ENCODE results near the gene ARRB1. TPM values are rescaled to one million over a fixed set of nuclear protein-coding genes. Genes with fewer than 3 reads are reported as not detected.

The ARRB1 gene
- total and polyA plus RNA-seq, 10 of the 15 experiments (the other 5 are each of a cell fraction or from before 2014, with no cell fraction given), result 0.39 to 12.9 (median 1.7) TPM

- Histone ChIP-seq H3K9me3 (replicated peaks; ENCODE audit: control insufficient read depth, insufficient read depth, low read length) (no peaks in the 10 kb centered on the region), H2AFZ (ENCODE audit: control insufficient read depth, low read depth, low read length) (no peak overlapping the region), H4K20me1 (ENCODE audit: control insufficient read depth, insufficient read depth) (no peaks in the 10 kb centered on the region), H3K79me2 (ENCODE audit: control insufficient read depth, insufficient read depth, low read length) (peaks cover 2% of the 10 kb centered on the region), H3K27me3 (replicated peaks in 1 of 2; ENCODE audit: control insufficient read depth in 2 of 2, insufficient read depth in 2 of 2, low read length in 1 of 2) (no peaks in the 10 kb centered on the region), H3K4me1 (ENCODE audit: control insufficient read depth, insufficient read depth, low read length) (peaks cover 16% of the 10 kb centered on the region), H3K27ac (ENCODE audit: control insufficient read depth, insufficient read depth) (no peak overlapping the region), H3K9ac (ENCODE audit: control insufficient read depth, insufficient read depth, low read length) (no peak overlapping the region), H3K4me2 (ENCODE audit: control insufficient read depth, insufficient read depth) (no peak overlapping the region), H3K4me3 (no peak overlapping the region), H3K36me3 (ENCODE audit: control insufficient read depth in 2 of 2, insufficient read depth in 2 of 2, low read length in 1 of 2) (no peaks in the 10 kb centered on the region)
- TF ChIP-seq EZH2 (IDR thresholded peaks at IDR 0.05; ENCODE audit: borderline replicate concordance, control insufficient read depth, low read depth, low read length) (no peak), FOS (IDR thresholded peaks at IDR 0.05; ENCODE audit: borderline replicate concordance, extremely low read depth, insufficient read length) (no peak), E4F1 (IDR thresholded peaks at IDR 0.05; ENCODE audit: borderline replicate concordance, partially characterized antibody) (no peak), ZBED1 (IDR thresholded peaks at IDR 0.05; ENCODE audit: borderline replicate concordance) (no peak), PRDM15 (CRISPR knock-in tag; IDR thresholded peaks at IDR 0.05) (no peak), ELK1 (IDR thresholded peaks at IDR 0.05; ENCODE audit: low read depth, low read length) (no peak), TCF12 (IDR thresholded peaks at IDR 0.05; ENCODE audit: low read depth, low read length) (no peak), HSF1 (IDR thresholded peaks at IDR 0.05; ENCODE audit: low read depth, low read length) (no peak)
- ChIA-PET POLR2A (no interaction called here), CTCF (interaction anchor here (0.8 to 11.3 kb wide), 5 partner anchors 9 to 73 kb away, joined by 3 to 126 read pairs (median 4); no protein-coding TSS in a partner anchor), SMC1A (ENCODE audit: uncharacterized antibody, unreplicated experiment) (interaction anchor here (0.6 to 1.5 kb wide), 2 partner anchors 18 to 34 kb away, joined by 3 read pairs; no protein-coding TSS in a partner anchor), RAD21 (ENCODE audit: unreplicated experiment) (interaction anchor here (0.6 to 1.3 kb wide), 3 partner anchors 47 to 312 kb away, joined by 3 to 4 read pairs (median 4); no protein-coding TSS in a partner anchor)
- no peak for FAIRE-seq
- in situ Hi-C loops (cut with MboI), result no loop called here
- no TSS peak for BruUV-seq (replicated peaks)
- 61% methylated on average over 11 of the region's 11 CpGs for WGBS (ENCODE audit: insufficient coverage, insufficient replicate concordance, low lambda C conversion rate, missing lambda C conversion rate)
- no peak for ATAC-seq
- intact Hi-C loops (cut with micrococcal nuclease; ENCODE audit: unreplicated experiment), result no loop called here
- no peak for DNase-seq (ENCODE audit: low read depth, low spot score)
Observed at GRCh38 chr11:75334976-75335375, 16.5 kb downstream of the ARRB1 start.

Measured in GM12878 (cell line).